Activated CD4-positive, alpha-beta T cell treated with anti-CD3 and anti-CD28 coated beads for 36 hours (primary cell): ENCODE data around the gene CD320. TPM values are rescaled to one million over a fixed set of nuclear protein-coding genes. Genes with fewer than 3 reads are reported as not detected.
"Not testable (repeated sequence)": the region's sequence is repeated elsewhere in the genome, so short reads cannot be mapped to it uniquely, and the experiment has no call there.

ENCODE experiments used
- ATAC-seq: fragments of 200-7000 bp; cut with Tn5 transposase; one replicate; pipeline ENCODE4 v1.10.0; 2021; ENCODE audit warnings: mild to moderate bottlenecking, moderate library complexity
- CTCF ChIA-PET: fragments of 350-600 bp; sonication (Branson Sonifier 250); formaldehyde crosslinking; loops from one replicate; lab custom pipeline; 2021; ENCODE audit warnings: antibody characterized with exemption; lab: Charles Lee
- POLR2A ChIA-PET: fragments of 350-600 bp; sonication (Branson Sonifier 250); formaldehyde crosslinking; loops from one replicate; lab custom pipeline; 2021; ENCODE audit warnings: antibody characterized with exemption, inconsistent platforms; lab: Charles Lee
- DNase-seq: peaks from one replicate; pipeline ENCODE4 v3.0.0-alpha.2; 2020
- H3K27ac Mint-ChIP-seq: one replicate; pipeline ENCODE4 v1.8.0; 2021; ENCODE audit warnings: mixed read lengths
- H3K27me3 Mint-ChIP-seq: one replicate; pipeline ENCODE4 v1.8.0; 2021; ENCODE audit warnings: mixed read lengths
- H3K36me3 Mint-ChIP-seq: one replicate; pipeline ENCODE4 v1.8.0; 2021; ENCODE audit warnings: low read depth, mixed read lengths
- H3K4me1 Mint-ChIP-seq: one replicate; pipeline ENCODE4 v1.8.0; 2021; ENCODE audit warnings: mixed read lengths
- H3K4me3 Mint-ChIP-seq: one replicate; pipeline ENCODE4 v1.8.0; 2021; ENCODE audit warnings: mild to moderate bottlenecking, moderate library complexity, mixed read lengths
- H3K9me3 Mint-ChIP-seq: one replicate; pipeline ENCODE4 v1.8.0; 2021; ENCODE audit warnings: low read depth, mixed read lengths
- intact Hi-C, 2 experiments: fragments of 100-400 bp; cut with DNase I in 1 of 2; cut with micrococcal nuclease in 1 of 2; formaldehyde crosslinking; loops; one replicate each; pipeline versions ENCODE4 v1.14.2 to v1.15.1; 2022 to 2024; cut with DNase I, micrococcal nuclease
- total RNA-seq, 2 experiments: library from RNA; stranded (reverse); gene quantifications; one replicate each; pipeline ENCODE4 v1.2.3, GENCODE V29; 2021

The CD320 gene
- total RNA-seq, 2 experiments from 2014 or later, result 39.9 to 41.4 TPM

- CTCF ChIA-PET, H3K27ac Mint-ChIP-seq, H3K36me3 Mint-ChIP-seq, H3K9me3 Mint-ChIP-seq, ATAC-seq, H3K4me3 Mint-ChIP-seq, POLR2A ChIA-PET, intact Hi-C loops, H3K27me3 Mint-ChIP-seq, DNase-seq: not testable (repeated sequence)
- peaks cover 12% of the 10 kb centered on the region for H3K4me1 Mint-ChIP-seq
These were observed 43.9 kb downstream of the CD320 start for GRCh38 chr19:8264248-8264647.

- H3K4me1 Mint-ChIP-seq, result peaks cover 5% of the 10 kb centered on the region
These were observed 45.7 kb downstream of the CD320 start for GRCh38 chr19:8262431-8262830.

GRCh38 chr19:8261881-8262280 lies 46.3 kb downstream of the CD320 start:
- CTCF ChIA-PET, result no interaction called here
- no peaks in the 10 kb centered on the region for H3K9me3 Mint-ChIP-seq
- peaks cover 7% of the 10 kb centered on the region for H3K36me3 Mint-ChIP-seq
- no peaks in the 10 kb centered on the region for H3K27me3 Mint-ChIP-seq
- ATAC-seq (no peak), DNase-seq (no peak)
- POLR2A ChIA-PET, result no interaction called here
- peaks cover 5% of the 10 kb centered on the region for H3K4me1 Mint-ChIP-seq
- no peak overlapping the region for H3K27ac Mint-ChIP-seq
- intact Hi-C loops, result no loop called here
- H3K4me3 Mint-ChIP-seq, result no peak overlapping the region

More at GRCh38 chr19:8262431-8262830, 45.7 kb downstream of the CD320 start:
- H3K36me3 Mint-ChIP-seq, result peaks cover 5% of the 10 kb centered on the region
- no peak overlapping the region for H3K4me3 Mint-ChIP-seq
- DNase-seq (no peak), ATAC-seq (no peak)
- intact Hi-C loops, result no loop called here
- ChIA-PET POLR2A (no interaction called here), CTCF (interaction anchor here (0.7 kb wide), 1 partner anchor 19 kb away, joined by 4 read pairs; no protein-coding TSS in a partner anchor)
- no peak overlapping the region for H3K27ac Mint-ChIP-seq
- H3K27me3 Mint-ChIP-seq, result no peaks in the 10 kb centered on the region
- H3K9me3 Mint-ChIP-seq, result no peaks in the 10 kb centered on the region

- DNase-seq (no peak), ATAC-seq (no peak)
- H3K36me3 Mint-ChIP-seq, result peaks cover 7% of the 10 kb centered on the region
- intact Hi-C loops, result no loop called here
- ChIA-PET POLR2A (interaction anchor here (0.5 kb wide), 1 partner anchor 116 kb away, joined by 8 read pairs; no protein-coding TSS in a partner anchor), CTCF (no interaction called here)
- H3K9me3 Mint-ChIP-seq, result no peaks in the 10 kb centered on the region
- H3K27me3 Mint-ChIP-seq, result no peaks in the 10 kb centered on the region
- H3K4me1 Mint-ChIP-seq, result peaks cover 5% of the 10 kb centered on the region
- H3K27ac Mint-ChIP-seq, result no peak overlapping the region
- no peak overlapping the region for H3K4me3 Mint-ChIP-seq
These were observed 46.8 kb downstream of the CD320 start for GRCh38 chr19:8261347-8261746.

GRCh38 chr19:8259922-8260247 lies 48.3 kb downstream of the CD320 start:
- intact Hi-C loops, result loop anchor here in 1 of 2 experiments (10.0 kb wide), 1 partner anchor 315 kb away; the partner anchor contains the start of gene TIMM44

GRCh38 chr19:8259142-8259921 lies 48.8 kb downstream of the CD320 start:
- no peaks in the 10 kb centered on the region for H3K27me3 Mint-ChIP-seq
- no peaks in the 10 kb centered on the region for H3K9me3 Mint-ChIP-seq
- CTCF ChIA-PET, result interaction anchor here (0.7 to 1.3 kb wide), 2 partner anchors 95 to 101 kb away, joined by 3 read pairs; no protein-coding TSS in a partner anchor
- H3K4me1 Mint-ChIP-seq, result no peaks in the 10 kb centered on the region
- DNase-seq, result no peak
- intact Hi-C loops, result loop anchor here in 1 of 2 experiments (10.0 kb wide), 1 partner anchor 315 kb away; the partner anchor contains the start of gene TIMM44
- no peak for ATAC-seq
- H3K36me3 Mint-ChIP-seq, result peaks cover 10% of the 10 kb centered on the region
- no peak overlapping the region for H3K27ac Mint-ChIP-seq
- H3K4me3 Mint-ChIP-seq, result no peak overlapping the region
- POLR2A ChIA-PET, result no interaction called here

More at GRCh38 chr19:8259922-8260247, 48.3 kb downstream of the CD320 start:
- Mint-ChIP-seq H3K27me3 (no peaks in the 10 kb centered on the region), H3K36me3 (peaks cover 10% of the 10 kb centered on the region), H3K9me3 (no peaks in the 10 kb centered on the region), H3K27ac (no peak overlapping the region), H3K4me3 (no peak overlapping the region), H3K4me1 (no peaks in the 10 kb centered on the region)
- ChIA-PET POLR2A (no interaction called here), CTCF (interaction anchor here (1.3 kb wide), 1 partner anchor 102 kb away, joined by 3 read pairs; no protein-coding TSS in a partner anchor)
- no peak for DNase-seq
- no peak for ATAC-seq

- no peak for ATAC-seq
- intact Hi-C loops, result loop anchor here in 1 of 2 experiments (10.0 kb wide), 1 partner anchor 312 kb away; the partner anchor contains the start of gene TIMM44
- H3K4me3 Mint-ChIP-seq, result no peak overlapping the region
These were observed 51.1 kb downstream of the CD320 start for GRCh38 chr19:8257052-8257443.

GRCh38 chr19:8256276-8257051 lies 51.7 kb downstream of the CD320 start:
- Mint-ChIP-seq H3K4me3 (no peak overlapping the region), H3K9me3 (no peaks in the 10 kb centered on the region), H3K27ac (no peak overlapping the region), H3K4me1 (no peaks in the 10 kb centered on the region), H3K27me3 (no peaks in the 10 kb centered on the region), H3K36me3 (peaks cover 10% of the 10 kb centered on the region)
- DNase-seq (no peak), ATAC-seq (no peak)
- intact Hi-C loops, result loop anchor here in 1 of 2 experiments (10.0 kb wide), 1 partner anchor 312 kb away; the partner anchor contains the start of gene TIMM44
- ChIA-PET CTCF (interaction anchor here (0.7 to 2.3 kb wide), 2 partner anchors 11 to 253 kb away, joined by 3 to 11 read pairs; no protein-coding TSS in a partner anchor), POLR2A (no interaction called here)

More at GRCh38 chr19:8257052-8257443, 51.1 kb downstream of the CD320 start:
- no peak for DNase-seq
- Mint-ChIP-seq H3K27me3 (no peaks in the 10 kb centered on the region), H3K9me3 (no peaks in the 10 kb centered on the region), H3K36me3 (peaks cover 10% of the 10 kb centered on the region), H3K4me1 (no peaks in the 10 kb centered on the region), H3K27ac (no peak overlapping the region)
- POLR2A ChIA-PET, result no interaction called here
- CTCF ChIA-PET, result no interaction called here

GRCh38 chr19:8255426-8256125 lies 52.6 kb downstream of the CD320 start:
- ChIA-PET POLR2A (no interaction called here), CTCF (interaction anchor here (0.7 to 2.3 kb wide), 2 partner anchors 12 to 97 kb away, joined by 3 to 11 read pairs; no protein-coding TSS in a partner anchor)
- Mint-ChIP-seq H3K4me1 (no peaks in the 10 kb centered on the region), H3K9me3 (no peaks in the 10 kb centered on the region), H3K27ac (no peak overlapping the region), H3K4me3 (no peak overlapping the region), H3K36me3 (peaks cover 10% of the 10 kb centered on the region), H3K27me3 (no peaks in the 10 kb centered on the region)
- no peak for ATAC-seq
- DNase-seq, result no peak
- intact Hi-C loops, result loop anchor here in 1 of 2 experiments (10.0 kb wide), 1 partner anchor 311 kb away; the partner anchor contains the start of gene TIMM44

GRCh38 chr19:8254286-8255001 lies 53.7 kb downstream of the CD320 start:
- ChIA-PET POLR2A (no interaction called here), CTCF (interaction anchor here (1.0 to 2.3 kb wide), 2 partner anchors 13 to 96 kb away, joined by 9 to 11 read pairs; no protein-coding TSS in a partner anchor)
- H3K4me3 Mint-ChIP-seq, result no peak overlapping the region
- H3K4me1 Mint-ChIP-seq, result no peaks in the 10 kb centered on the region
- no peak for ATAC-seq
- H3K27ac Mint-ChIP-seq, result no peak overlapping the region
- no peaks in the 10 kb centered on the region for H3K9me3 Mint-ChIP-seq
- DNase-seq, result no peak
- H3K27me3 Mint-ChIP-seq, result no peaks in the 10 kb centered on the region
- intact Hi-C loops, result loop anchor here in 1 of 2 experiments (10.0 kb wide), 1 partner anchor 310 kb away; the partner anchor contains the start of gene TIMM44
- peaks cover 7% of the 10 kb centered on the region for H3K36me3 Mint-ChIP-seq
